CD4-positive, alpha-beta T cell (primary cell): ENCODE data around the gene OVOL3. TPM values are rescaled to one million over a fixed set of nuclear protein-coding genes. Genes with fewer than 3 reads are reported as not detected.

Experiments
- ATAC-seq: fragments of 200-7000 bp; cut with Tn5 transposase; one replicate; pipeline ENCODE4 v1.10.0; 2022; ENCODE audit warnings: mild to moderate bottlenecking; ENCODE audit not compliant: poor library complexity
- CTCF ChIA-PET: fragments of 350-600 bp; sonication (Branson Sonifier 250); formaldehyde crosslinking; loops from one replicate; lab custom pipeline; 2021; ENCODE audit warnings: antibody characterized with exemption, inconsistent platforms; lab: Charles Lee
- POLR2A ChIA-PET: fragments of 350-600 bp; sonication (Branson Sonifier 250); formaldehyde crosslinking; loops from one replicate; lab custom pipeline; 2021; ENCODE audit warnings: antibody characterized with exemption, inconsistent platforms; lab: Charles Lee
- DNase-seq, 14 experiments: peaks; one replicate each; pipeline ENCODE4 v3.0.0-alpha.2; 2013 to 2020; ENCODE audit warnings: mixed read lengths in 2 of 14
- H3K27ac ChIP-seq, 2 donors: one replicate each; pipeline versions ENCODE4 v1.5.1 to v1.7.0; 2013; ENCODE audit warnings: low read length in 2 of 2, low read depth in 1 of 2, mild to moderate bottlenecking in 1 of 2
- H3K27me3 ChIP-seq, 2 experiments: 1 replicate in 1 of 2; 2 replicates in 1 of 2; pipeline versions ENCODE4 v1.6.1 to v1.7.0; 2013; ENCODE audit warnings: low read length in 2 of 2, control low read depth in 1 of 2, mild to moderate bottlenecking in 1 of 2, moderate library complexity in 1 of 2; ENCODE audit not compliant: insufficient read depth in 2 of 2, control insufficient read depth in 1 of 2
- H3K36me3 ChIP-seq: one replicate; pipeline ENCODE4 v1.6.1; 2013; ENCODE audit warnings: low read length, control low read depth; ENCODE audit not compliant: insufficient read depth
- H3K4me1 ChIP-seq: one replicate; pipeline ENCODE4 v1.6.1; 2013; ENCODE audit warnings: low read length, control low read depth; ENCODE audit not compliant: insufficient read depth
- H3K4me3 ChIP-seq: one replicate; pipeline ENCODE4 v1.5.1; 2013; ENCODE audit warnings: mild to moderate bottlenecking, low read length, moderate library complexity
- H3K9me3 ChIP-seq, 2 experiments: 1 replicate in 1 of 2; 2 replicates in 1 of 2; pipeline versions ENCODE4 v1.6.1 to v1.7.0; 2013; ENCODE audit warnings: low read length in 2 of 2, mild to moderate bottlenecking in 2 of 2, control low read depth in 1 of 2, moderate library complexity in 1 of 2; ENCODE audit not compliant: control insufficient read depth in 1 of 2, insufficient read depth in 1 of 2
- H3K27ac Mint-ChIP-seq: one replicate; pipeline ENCODE4 v1.8.0; 2020; ENCODE audit warnings: mixed read lengths
- H3K27me3 Mint-ChIP-seq: one replicate; pipeline ENCODE4 v1.8.0; 2021; ENCODE audit warnings: mixed read lengths
- H3K36me3 Mint-ChIP-seq: one replicate; pipeline ENCODE4 v1.8.0; 2021; ENCODE audit warnings: low read depth, mixed read lengths
- H3K4me1 Mint-ChIP-seq: one replicate; pipeline ENCODE4 v1.8.0; 2021; ENCODE audit warnings: low read depth, mixed read lengths
- H3K4me3 Mint-ChIP-seq: one replicate; pipeline ENCODE4 v1.8.0; 2020; ENCODE audit warnings: mild to moderate bottlenecking, mixed read lengths
- H3K9me3 Mint-ChIP-seq: one replicate; pipeline ENCODE4 v1.8.0; 2020; ENCODE audit warnings: mixed read lengths
- CTCF ChIP-seq: fragments of 200-600 bp; IDR thresholded peaks from one replicate; pipeline ENCODE4 v1.8.0; 2022; ENCODE audit warnings: antibody characterized with exemption, mild to moderate bottlenecking
- intact Hi-C, 2 experiments: fragments of 100-400 bp; cut with DNase I in 1 of 2; cut with micrococcal nuclease in 1 of 2; formaldehyde crosslinking; loops; one replicate each; pipeline versions ENCODE4 v1.15.1 to v1.9.0; 2023 to 2025; cut with DNase I, micrococcal nuclease
- total RNA-seq, 174 experiments: library from RNA in 2 of 174; stranded (reverse) in 2 of 174; gene quantifications; one replicate each; pipeline ENCODE4 v1.2.3 and lab custom pipeline; 2021 to 2026

OVOL3 gene
- total RNA-seq, 2 experiments from 2014 or later: not detected

GRCh38 chr19:36151144-36152018 lies 40.4 kb downstream of the OVOL3 start:
- Mint-ChIP-seq H3K4me1 (no peaks in the 10 kb centered on the region), H3K36me3 (peaks cover 46% of the 10 kb centered on the region), H3K4me3 (no peak overlapping the region), H3K27ac (no peak overlapping the region), H3K27me3 (no peaks in the 10 kb centered on the region), H3K9me3 (no peaks in the 10 kb centered on the region)
- Histone ChIP-seq H3K4me1 (no peaks in the 10 kb centered on the region), H3K4me3 (no peak overlapping the region), H3K9me3 (no peaks in the 10 kb centered on the region), H3K27ac (no peak overlapping the region), H3K27me3 (no peaks in the 10 kb centered on the region), H3K36me3 (peaks cover 43% of the 10 kb centered on the region)
- POLR2A ChIA-PET: interaction anchor here (1.5 kb wide), 2 partner anchors 12 to 23 kb away, joined by 3 read pairs; partner anchors contain the start of gene CAPNS1
- DNase-seq: no peak
- no peak for ATAC-seq
- CTCF ChIA-PET: no interaction called here
- intact Hi-C loops: no loop called here
- TF ChIP-seq CTCF: no peak

GRCh38 chr19:36152019-36152351 lies 41.0 kb downstream of the OVOL3 start:
- ATAC-seq: no peak
- no peaks in the 10 kb centered on the region for H3K9me3 Mint-ChIP-seq
- Histone ChIP-seq H3K9me3 (no peaks in the 10 kb centered on the region), H3K4me1 (no peaks in the 10 kb centered on the region), H3K36me3 (peaks cover 37% of the 10 kb centered on the region), H3K27me3 (no peaks in the 10 kb centered on the region), H3K27ac (no peak overlapping the region), H3K4me3 (no peak overlapping the region)
- POLR2A ChIA-PET: interaction anchor here (1.5 kb wide), 1 partner anchor 24 kb away, joined by 3 read pairs; no protein-coding TSS in a partner anchor
- no peaks in the 10 kb centered on the region for H3K27me3 Mint-ChIP-seq
- H3K36me3 Mint-ChIP-seq: peaks cover 40% of the 10 kb centered on the region
- intact Hi-C loops: no loop called here
- H3K4me3 Mint-ChIP-seq: no peak overlapping the region
- no peak overlapping the region for H3K27ac Mint-ChIP-seq
- CTCF ChIA-PET: no interaction called here
- no peak for TF ChIP-seq CTCF
- no peak for DNase-seq
- H3K4me1 Mint-ChIP-seq: no peaks in the 10 kb centered on the region

GRCh38 chr19:36152352-36153091 lies 41.6 kb downstream of the OVOL3 start, which contains the start of gene COX7A1:
COX7A1 (minus strand) TSS chr19:36152447; CDS start chr19:36152407, 40 bp downstream.
- DNase-seq (no peak), ATAC-seq (no peak)
- H3K36me3 Mint-ChIP-seq: peaks cover 36% of the 10 kb centered on the region
- Histone ChIP-seq H3K4me1 (no peaks in the 10 kb centered on the region), H3K4me3 (no peak within 1 kb of the TSS), H3K9me3 (no peaks in the 10 kb centered on the region), H3K27ac (no peak within 1 kb of the TSS), H3K27me3 (no peaks in the 10 kb centered on the region), H3K36me3 (peaks cover 33% of the 10 kb centered on the region)
- no peaks in the 10 kb centered on the region for H3K9me3 Mint-ChIP-seq
- TF ChIP-seq CTCF: no peak
- H3K27ac Mint-ChIP-seq: no peak within 1 kb of the TSS
- CTCF ChIA-PET: no interaction called here
- no peaks in the 10 kb centered on the region for H3K27me3 Mint-ChIP-seq
- H3K4me3 Mint-ChIP-seq: no peak within 1 kb of the TSS
- no peaks in the 10 kb centered on the region for H3K4me1 Mint-ChIP-seq
- POLR2A ChIA-PET: interaction anchor here (1.5 kb wide), 1 partner anchor 25 kb away, joined by 3 read pairs; no protein-coding TSS in a partner anchor
- intact Hi-C loops: no loop called here
